Psoas muscle (tissue), 8 donors: ENCODE measurements around the gene TMEM30B. TPM values are rescaled to one million over a fixed set of nuclear protein-coding genes. Genes with fewer than 3 reads are reported as not detected.

Source experiments
- ATAC-seq, 4 donors: fragments of 200-7000 bp; cut with Tn5 transposase; one replicate each; pipeline ENCODE4 v1.9.1; 2020; ENCODE audit warnings: moderate library complexity in 3 of 4, mild to moderate bottlenecking in 2 of 4
- DNase-seq, 2 donors: peaks; one replicate each; pipeline ENCODE4 v3.0.0-alpha.2; 2020
- H3K27ac ChIP-seq: fragments of 200-600 bp; one replicate; pipeline ENCODE4 v1.8.0; 2022
- H3K27me3 ChIP-seq, 3 donors: fragments of 200-600 bp in 1 of 3; one replicate each; pipeline versions ENCODE4 v1.6.1 to v1.8.0; 2013 to 2022; ENCODE audit warnings: low read length in 2 of 3, mild to moderate bottlenecking in 2 of 3, moderate library complexity in 1 of 3; ENCODE audit not compliant: insufficient read depth in 3 of 3
- H3K36me3 ChIP-seq, 2 donors: fragments of 200-600 bp in 1 of 2; one replicate each; pipeline versions ENCODE4 v1.6.1 to v1.8.0; 2013 to 2022; ENCODE audit warnings: low read depth in 1 of 2, mild to moderate bottlenecking in 1 of 2, moderate library complexity in 1 of 2; ENCODE audit not compliant: insufficient read depth in 1 of 2
- H3K4me1 ChIP-seq: fragments of 200-600 bp; one replicate; pipeline ENCODE4 v1.8.0; 2022
- H3K4me3 ChIP-seq: fragments of 200-600 bp; one replicate; pipeline ENCODE4 v1.8.0; 2022; ENCODE audit warnings: mild to moderate bottlenecking
- H3K9me3 ChIP-seq: fragments of 200-600 bp; one replicate; pipeline ENCODE4 v1.8.0; 2022
- WGBS, 3 donors: extraction: QIAGEN DNeasy Blood & Tissue Kit; methylation state at CpG; one replicate each; pipeline versions ENCODE4 v1.1.6 to v1.1.7; 2013; 5-methylcytosine and 5-hydroxymethylcytosine counted together
- intact Hi-C, 2 donors: fragments of 100-400 bp; cut with DNase I; formaldehyde crosslinking; loops; one replicate each; pipeline versions ENCODE4 v1.11.0 to v1.14.2; 2022
- polyA plus RNA-seq, 3 donors: library from polyadenylated mRNA; stranded (reverse); fragments of 200-250 nt; gene quantifications; one replicate each; pipeline ENCODE4 v1.2.3, GENCODE V29; 2013
- total RNA-seq, 4 donors: library from RNA; stranded (reverse); fragmentation: NEBNext Ultra II Directional in 2 of 4; extraction: Animal tissue kit (Norgen Biotek cat#: 25700) in 2 of 4; gene quantifications; one replicate each; pipeline versions ENCODE4 v1.2.1 to v1.2.4, GENCODE V29; 2021 to 2023
- TF ChIP-seq, protein P1 (sequence below): fragments of 200-600 bp; IDR thresholded peaks from one replicate; pipeline ENCODE4 v1.8.0; 2022; ENCODE audit warnings: antibody characterized with exemption
- donor health status: healthy with polysubstance abuse.
- donor health status: DM: no; HTN: no; CAD: no; lungs with moderate emphysema.
- donor health status: Bipolar disorder and iron deficiency.
- donor health status: healthy.
- donor health status: DM: yes; HTN: yes; CAD: no.
- donor health status: DM: no; HTN: no; CAD: no.
- donor health status: DM: no; HTN: no; CAD: no.
- donor health status: DM: yes; HTN: yes; CAD: no.

The TMEM30B gene
- total and polyA plus RNA-seq, 7 donors = 0.30 to 2.0 (median 0.80) TPM

GRCh38 chr14:61234215-61234916 lies 46.8 kb downstream of the TMEM30B start:
- Histone ChIP-seq H3K9me3 (no peaks in the 10 kb centered on the region), H3K27me3 (no peaks in the 10 kb centered on the region), H3K4me3 (no peak overlapping the region), H3K36me3 (no peaks in the 10 kb centered on the region), H3K27ac (peak overlapping the region; percentile 81), H3K4me1 (peaks cover 62% of the 10 kb centered on the region)
- TF ChIP-seq, protein P1, sequence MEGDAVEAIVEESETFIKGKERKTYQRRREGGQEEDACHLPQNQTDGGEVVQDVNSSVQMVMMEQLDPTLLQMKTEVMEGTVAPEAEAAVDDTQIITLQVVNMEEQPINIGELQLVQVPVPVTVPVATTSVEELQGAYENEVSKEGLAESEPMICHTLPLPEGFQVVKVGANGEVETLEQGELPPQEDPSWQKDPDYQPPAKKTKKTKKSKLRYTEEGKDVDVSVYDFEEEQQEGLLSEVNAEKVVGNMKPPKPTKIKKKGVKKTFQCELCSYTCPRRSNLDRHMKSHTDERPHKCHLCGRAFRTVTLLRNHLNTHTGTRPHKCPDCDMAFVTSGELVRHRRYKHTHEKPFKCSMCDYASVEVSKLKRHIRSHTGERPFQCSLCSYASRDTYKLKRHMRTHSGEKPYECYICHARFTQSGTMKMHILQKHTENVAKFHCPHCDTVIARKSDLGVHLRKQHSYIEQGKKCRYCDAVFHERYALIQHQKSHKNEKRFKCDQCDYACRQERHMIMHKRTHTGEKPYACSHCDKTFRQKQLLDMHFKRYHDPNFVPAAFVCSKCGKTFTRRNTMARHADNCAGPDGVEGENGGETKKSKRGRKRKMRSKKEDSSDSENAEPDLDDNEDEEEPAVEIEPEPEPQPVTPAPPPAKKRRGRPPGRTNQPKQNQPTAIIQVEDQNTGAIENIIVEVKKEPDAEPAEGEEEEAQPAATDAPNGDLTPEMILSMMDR = no peak
- intact Hi-C loops = no loop called here
- ATAC-seq = peak; percentile 77 to 95 (median 84)
- no peak for DNase-seq
- WGBS, 3 donors = 42 to 61% (median 58%) methylated on average over 2 of the region's 2 CpGs

GRCh38 chr14:61233436-61233956 lies 47.6 kb downstream of the TMEM30B start:
- intact Hi-C loops = no loop called here
- Histone ChIP-seq H3K9me3 (no peaks in the 10 kb centered on the region), H3K27ac (peak overlapping the region; percentile 81), H3K36me3 (no peaks in the 10 kb centered on the region), H3K4me1 (peaks cover 71% of the 10 kb centered on the region), H3K4me3 (no peak overlapping the region), H3K27me3 (no peaks in the 10 kb centered on the region)
- DNase-seq = no peak
- TF ChIP-seq, protein P1 = no peak
- 62 to 80% (median 68%) methylated on average over 3 of the region's 3 CpGs for WGBS, 3 donors
- no peak for ATAC-seq

GRCh38 chr14:61231810-61232209 lies 49.3 kb downstream of the TMEM30B start:
- no peak for DNase-seq
- peak in 3 of 4 donors; percentile 42 to 54 (median 50) for ATAC-seq
- 56 to 73% (median 61%) methylated on average over 4 of the region's 4 CpGs for WGBS, 3 donors
- Histone ChIP-seq H3K27ac (peak overlapping the region; percentile 81), H3K4me3 (no peak overlapping the region), H3K27me3 (no peaks in the 10 kb centered on the region), H3K4me1 (peaks cover 86% of the 10 kb centered on the region), H3K36me3 (no peaks in the 10 kb centered on the region), H3K9me3 (no peaks in the 10 kb centered on the region)
- intact Hi-C loops = no loop called here
- TF ChIP-seq, protein P1 = no peak

DNA sequence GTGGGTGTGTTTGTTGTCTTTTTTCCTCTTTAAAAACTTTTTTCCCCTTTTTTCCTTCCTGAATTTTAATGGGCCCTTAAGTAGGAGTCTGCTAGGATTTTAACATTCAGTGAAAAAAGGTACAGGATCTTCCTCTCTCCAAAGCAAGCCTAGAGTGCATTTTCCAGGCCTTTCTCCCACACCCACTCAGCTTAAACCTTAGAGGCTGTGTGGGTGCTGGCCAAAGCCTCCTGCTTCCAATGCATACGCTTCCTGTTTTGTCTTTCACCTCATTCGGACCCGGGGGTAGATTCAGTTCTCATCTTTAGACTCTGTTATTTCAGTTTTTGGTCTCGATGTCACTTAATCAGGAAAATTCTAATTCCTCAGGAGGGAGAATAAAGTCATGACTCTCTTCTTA lies 51.2 kb downstream of the TMEM30B start:
- ATAC-seq (no peak), DNase-seq (no peak)
- H3K4me1 ChIP-seq = peaks cover 89% of the 10 kb centered on the region
- H3K27ac ChIP-seq = peak overlapping the region; percentile 63
- H3K9me3 ChIP-seq = no peaks in the 10 kb centered on the region
- intact Hi-C loops = no loop called here
- H3K4me3 ChIP-seq = no peak overlapping the region
- H3K36me3 ChIP-seq = no peaks in the 10 kb centered on the region
- H3K27me3 ChIP-seq = no peaks in the 10 kb centered on the region
- TF ChIP-seq, protein P1 = no peak
- 42 to 56% (median 47%) methylated on average over 4 of the region's 4 CpGs for WGBS, 3 donors
